CD4-positive, alpha-beta T cell treated with Interleukin-21 for 1 hour (primary cell): Measurements from ENCODE around the gene C17orf100.
"Not testable (repeated sequence)": the region's sequence is repeated elsewhere in the genome, so short reads cannot be mapped to it uniquely, and the experiment has no call there.

Source experiments
- DNase-seq: peaks from one replicate; pipeline ENCODE4 v3.0.0-alpha.2; 2020

C17orf100 gene

GRCh38 chr17:6670571-6670970 lies 19.0 kb downstream of the C17orf100 start:
- DNase-seq = no peak

- DNase-seq = no peak
Measured at GRCh38 chr17:6670999-6671398, 19.4 kb downstream of the C17orf100 start.

DNA sequence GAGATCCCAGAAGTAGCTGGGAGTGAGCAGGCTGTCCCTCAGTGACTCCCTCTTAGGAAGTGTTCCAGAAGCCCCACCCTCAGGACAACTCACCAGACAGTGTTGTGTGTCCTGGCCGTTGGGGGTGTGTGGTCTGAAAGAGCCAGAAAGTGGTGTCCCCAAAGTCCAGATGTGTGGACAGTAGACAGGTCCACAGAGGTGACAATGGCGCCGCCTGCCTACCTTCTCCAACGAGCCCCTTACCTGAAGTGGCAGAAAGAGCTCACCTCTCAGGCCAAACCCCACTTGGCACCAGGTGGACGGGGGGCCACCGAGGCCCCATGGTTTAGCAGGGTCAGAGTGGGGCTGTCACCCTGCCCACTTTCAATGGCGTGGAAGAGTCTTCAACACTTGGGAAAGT lies 19.9 kb downstream of the C17orf100 start:
- no peak for DNase-seq

- no peak for DNase-seq
Measured at GRCh38 chr17:6674586-6674985, 23.0 kb downstream of the C17orf100 start.

DNA sequence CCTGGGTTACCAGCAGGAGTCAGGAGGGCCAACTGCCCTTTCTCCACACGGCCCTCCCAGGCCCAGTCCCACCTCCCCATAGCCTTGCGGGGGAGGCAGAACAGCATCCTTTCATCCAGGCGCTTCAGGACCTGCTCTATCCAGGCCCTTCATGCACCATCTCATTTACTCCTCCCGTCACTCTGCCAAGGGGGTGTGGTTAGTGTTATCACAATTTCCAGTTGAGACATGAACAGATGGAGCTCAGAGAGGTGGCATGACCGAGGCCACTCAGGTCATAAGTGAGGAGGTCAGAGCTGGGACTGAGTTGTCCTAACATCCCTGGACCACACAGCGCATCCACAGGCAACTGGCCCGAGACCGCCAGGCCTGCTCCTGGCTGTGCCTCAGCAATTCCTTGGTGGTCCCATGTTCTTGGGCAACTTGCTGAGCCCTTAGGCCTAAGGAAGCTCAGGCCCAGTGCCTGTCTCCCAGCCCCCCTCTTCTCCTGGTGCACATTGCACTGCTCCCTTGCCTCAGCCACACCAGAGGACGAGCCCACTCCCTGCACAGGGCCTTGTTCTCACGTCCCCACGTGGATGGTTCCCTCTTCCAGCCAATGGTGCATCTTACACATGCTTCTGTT lies 23.8 kb downstream of the C17orf100 start:
- DNase-seq = no peak

- no peak for DNase-seq
Measured at GRCh38 chr17:6676802-6677157, 25.2 kb downstream of the C17orf100 start.

GRCh38 chr17:6677158-6677831 lies 25.7 kb downstream of the C17orf100 start:
- DNase-seq = no peak

DNA sequence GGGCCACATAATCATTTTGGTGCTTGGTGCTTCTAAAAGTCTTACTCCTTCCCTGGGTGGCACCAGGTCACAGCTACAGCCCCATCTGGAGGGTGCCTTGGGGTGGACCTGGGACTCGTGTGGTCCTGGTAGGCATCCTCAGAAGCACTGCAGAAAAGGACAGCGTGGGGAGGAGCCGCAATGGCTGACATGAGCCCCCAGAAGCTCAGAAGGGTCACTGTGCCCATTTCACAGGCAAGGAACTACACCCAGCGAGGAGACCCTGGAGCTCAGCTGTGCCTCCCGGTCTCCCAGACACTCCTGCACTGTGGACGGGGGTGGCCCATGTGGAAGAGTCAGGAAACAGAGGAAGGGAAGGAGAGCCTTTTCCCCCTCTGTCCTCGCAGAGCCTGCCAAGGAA lies 26.4 kb downstream of the C17orf100 start:
- DNase-seq = no peak

DNA sequence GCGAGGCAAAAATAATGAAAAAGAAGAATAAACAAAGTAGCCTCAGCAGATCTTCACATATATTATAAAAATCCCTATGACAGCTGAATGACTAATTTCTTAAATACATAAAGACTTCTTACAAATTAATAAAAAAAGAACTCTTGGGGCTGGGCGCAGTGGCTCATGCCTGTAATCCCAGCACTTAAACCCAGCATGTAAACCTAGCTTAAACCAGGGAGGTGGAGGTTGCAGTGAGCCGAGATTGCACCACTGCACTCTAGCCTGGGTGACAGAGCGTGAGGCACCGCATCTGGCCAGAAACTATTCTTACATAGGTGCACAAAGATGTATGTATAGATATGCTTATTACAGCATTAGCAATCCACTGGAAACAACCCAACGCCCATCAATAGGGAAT lies 27.7 kb downstream of the C17orf100 start:
- DNase-seq = no peak

- DNase-seq = no peak
Measured at GRCh38 chr17:6681176-6681575, 29.6 kb downstream of the C17orf100 start.

DNA sequence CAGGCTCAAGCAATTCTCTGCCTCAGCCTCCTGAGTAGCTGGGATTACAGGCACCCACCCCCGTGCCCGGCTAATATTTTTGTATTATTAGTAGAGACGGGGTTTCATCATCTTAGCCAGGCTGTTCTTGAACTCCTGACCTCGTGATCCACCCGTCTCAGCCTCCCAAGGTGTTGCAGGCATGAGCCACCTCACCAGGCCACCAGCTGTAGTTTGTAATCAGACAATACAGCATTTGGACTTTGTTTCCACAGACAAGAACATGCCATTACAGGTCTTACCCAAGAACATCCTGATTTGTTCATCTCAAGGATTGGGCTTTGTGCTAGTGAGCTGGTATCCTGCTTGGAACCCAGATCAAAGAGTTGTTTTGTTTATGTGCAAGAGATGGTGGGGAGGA lies 30.1 kb downstream of the C17orf100 start:
- DNase-seq = no peak

- DNase-seq = no peak
Measured at GRCh38 chr17:6682339-6682738, 30.8 kb downstream of the C17orf100 start.

GRCh38 chr17:6683081-6683684 lies 31.6 kb downstream of the C17orf100 start:
- DNase-seq = no peak

- DNase-seq = no peak
Measured at GRCh38 chr17:6683730-6684459, 32.3 kb downstream of the C17orf100 start.

- no peak for DNase-seq
Measured at GRCh38 chr17:6684460-6684783, 32.9 kb downstream of the C17orf100 start.

GRCh38 chr17:6684881-6685767 lies 33.6 kb downstream of the C17orf100 start:
- no peak for DNase-seq

DNA sequence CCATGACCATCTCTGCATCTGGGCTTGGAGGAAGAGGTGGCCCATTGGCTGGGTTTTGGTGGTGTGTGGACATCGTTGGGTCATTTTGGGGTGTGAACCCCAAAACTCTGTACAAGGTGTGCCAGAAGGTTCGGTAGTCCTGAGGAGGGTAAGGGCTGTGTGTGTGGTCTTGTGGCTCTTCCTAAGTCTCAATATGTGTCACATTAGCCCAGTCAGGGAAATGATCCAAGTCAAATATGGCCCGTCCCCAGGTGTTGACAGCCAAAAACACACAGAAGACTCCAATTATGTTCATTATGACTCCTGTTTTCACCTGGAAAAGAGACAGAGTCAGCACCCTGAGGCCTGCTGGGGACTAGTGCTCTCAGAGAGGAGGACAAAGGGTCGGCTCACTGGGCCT lies 34.5 kb downstream of the C17orf100 start:
- no peak for DNase-seq

DNA sequence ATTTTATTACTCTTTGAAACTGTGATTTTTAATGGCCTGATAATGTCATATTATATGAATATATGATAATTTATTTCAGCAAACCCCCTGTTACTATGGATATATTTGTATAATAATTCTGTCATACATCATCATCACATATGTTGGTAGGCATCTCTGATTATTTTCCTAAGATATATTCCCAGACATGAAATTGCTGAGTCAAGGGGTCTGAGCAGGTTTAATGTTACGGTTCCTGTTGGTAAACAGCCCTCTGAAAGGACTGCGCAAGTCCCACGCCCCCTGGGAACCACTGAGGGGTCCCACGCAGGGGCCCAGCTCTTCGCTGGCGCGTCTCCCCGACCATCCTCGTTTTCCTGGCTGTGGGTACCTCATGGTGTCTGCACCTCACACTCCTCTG lies 37.4 kb downstream of the C17orf100 start:
- DNase-seq = no peak

- no peak for DNase-seq
Measured at GRCh38 chr17:6690641-6691040, 39.1 kb downstream of the C17orf100 start.

DNA sequence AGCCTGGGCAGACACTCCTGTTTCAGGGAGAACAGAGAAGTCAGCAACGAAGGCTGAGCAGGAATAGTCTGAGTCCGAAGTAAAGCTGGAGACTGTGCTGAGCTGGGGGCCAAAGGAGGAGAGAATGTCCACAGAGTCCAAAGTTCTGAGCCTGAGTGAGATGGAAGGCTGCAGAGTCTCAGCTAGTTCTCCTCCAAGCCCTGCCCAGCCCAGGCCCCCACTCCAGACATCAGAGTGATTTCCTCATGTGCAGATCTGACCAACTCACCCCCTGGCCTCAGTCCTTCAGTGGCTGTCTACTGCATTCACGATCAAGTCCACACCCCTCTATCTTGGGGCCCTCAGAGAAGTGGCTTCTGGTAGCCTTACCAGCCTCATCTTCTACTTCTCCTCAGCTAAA lies 40.0 kb downstream of the C17orf100 start:
- DNase-seq = no peak

DNA sequence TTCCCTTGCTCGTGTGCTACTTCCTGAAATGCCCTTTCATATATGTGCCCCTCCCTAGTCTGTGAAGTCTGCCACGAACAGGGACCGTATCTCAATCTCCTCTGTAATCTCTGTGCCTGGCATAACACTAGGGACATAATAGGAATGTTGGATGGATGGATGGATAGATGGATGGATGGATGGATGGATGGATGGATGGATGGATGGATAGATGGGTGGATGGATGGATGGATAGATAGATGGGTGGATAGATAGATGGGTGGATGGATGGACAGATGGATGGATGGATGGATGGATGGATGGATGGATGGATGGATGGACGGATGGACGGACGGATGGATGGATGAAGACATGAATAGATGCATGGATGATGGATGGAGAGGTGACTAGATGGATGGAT lies 40.4 kb downstream of the C17orf100 start:
- DNase-seq = not testable (repeated sequence)

DNA sequence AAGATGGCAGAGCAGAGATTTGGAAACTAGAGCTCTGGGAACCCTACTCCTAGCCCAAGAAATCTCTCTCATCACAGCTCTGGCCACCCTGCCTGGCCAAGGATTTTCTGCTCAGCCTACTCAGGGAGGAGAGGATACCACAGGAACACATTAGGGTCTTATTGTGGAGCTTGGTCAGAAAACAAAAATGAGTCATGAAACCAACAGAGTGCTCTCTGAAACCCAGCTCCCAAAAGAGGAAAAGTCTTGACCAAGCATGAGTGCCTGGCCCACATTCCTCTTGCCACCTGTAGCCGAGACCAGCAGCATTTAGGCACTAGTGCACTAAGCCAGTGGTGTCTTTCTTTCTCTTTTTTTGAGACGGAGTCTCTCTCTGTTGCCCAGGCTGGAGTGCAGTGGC lies 43.5 kb downstream of the C17orf100 start:
- DNase-seq = no peak

DNA sequence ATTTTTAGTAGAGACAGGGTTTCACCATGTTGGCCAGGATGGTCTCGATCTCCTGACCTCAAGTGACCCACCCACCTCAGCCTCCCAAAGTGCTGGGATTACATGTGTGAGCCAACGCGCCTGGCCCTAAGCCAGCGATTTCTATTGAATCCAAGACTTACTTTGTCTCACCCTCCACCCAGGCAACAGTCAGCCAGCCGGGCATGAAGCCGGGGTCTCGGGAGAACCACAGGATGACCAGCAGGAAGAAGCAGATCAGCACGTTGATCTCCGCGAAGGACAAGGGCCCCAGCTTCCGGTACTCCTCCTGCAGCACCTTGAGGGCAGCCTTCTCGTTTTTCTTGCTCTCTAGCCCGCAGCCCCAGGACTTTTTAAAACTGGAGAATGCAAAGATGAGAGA lies 44.0 kb downstream of the C17orf100 start:
- no peak for DNase-seq
